ENCODE measurements around the gene PDGFB. TPM values are rescaled to one million over a fixed set of nuclear protein-coding genes. Genes with fewer than 3 reads are reported as not detected.

PDGFB gene
- total and polyA plus RNA-seq, 9 of the 15 experiments (the other 6 are each of a cell fraction or from before 2014, with no cell fraction given), result 0.07 to 4.0 (median 0.48) TPM; not detected in 1

DNA sequence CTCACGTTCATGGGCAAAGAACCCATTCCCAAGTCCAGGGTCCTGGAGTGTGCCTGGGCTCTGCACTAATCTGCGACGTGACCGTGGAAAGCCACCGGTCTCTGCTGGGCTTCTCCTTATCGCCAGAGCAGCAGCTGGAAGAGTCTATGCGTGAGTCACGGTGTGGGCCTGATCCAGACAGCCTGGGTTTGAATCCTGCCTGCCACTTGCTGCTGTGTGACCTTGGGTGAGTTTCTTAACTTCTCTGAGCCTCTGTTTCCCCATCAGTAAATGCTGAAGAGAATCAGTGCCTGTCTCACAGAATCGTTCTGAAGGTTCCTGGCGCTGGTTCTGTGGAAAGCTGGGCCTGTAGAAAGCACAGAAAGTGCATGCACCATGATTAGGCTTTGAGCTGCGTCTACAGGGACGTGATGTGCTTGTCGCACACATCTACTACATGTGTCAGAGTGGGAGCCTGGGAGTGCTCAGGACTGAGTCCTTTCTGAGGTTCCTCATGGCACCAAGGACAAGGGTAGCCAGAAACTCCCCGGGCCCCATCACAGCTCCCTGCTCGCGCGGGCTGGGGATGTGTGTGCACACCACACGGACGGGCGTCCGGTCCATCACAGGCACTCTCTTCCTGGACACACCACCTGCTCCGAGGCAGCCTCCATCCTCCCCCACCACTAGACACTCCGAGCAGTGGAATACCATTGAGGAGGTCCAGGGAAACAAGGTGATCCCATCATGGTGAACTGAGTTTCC is 20.5 kb upstream of the PDGFB start (continued):
- TF ChIP-seq, protein P1, sequence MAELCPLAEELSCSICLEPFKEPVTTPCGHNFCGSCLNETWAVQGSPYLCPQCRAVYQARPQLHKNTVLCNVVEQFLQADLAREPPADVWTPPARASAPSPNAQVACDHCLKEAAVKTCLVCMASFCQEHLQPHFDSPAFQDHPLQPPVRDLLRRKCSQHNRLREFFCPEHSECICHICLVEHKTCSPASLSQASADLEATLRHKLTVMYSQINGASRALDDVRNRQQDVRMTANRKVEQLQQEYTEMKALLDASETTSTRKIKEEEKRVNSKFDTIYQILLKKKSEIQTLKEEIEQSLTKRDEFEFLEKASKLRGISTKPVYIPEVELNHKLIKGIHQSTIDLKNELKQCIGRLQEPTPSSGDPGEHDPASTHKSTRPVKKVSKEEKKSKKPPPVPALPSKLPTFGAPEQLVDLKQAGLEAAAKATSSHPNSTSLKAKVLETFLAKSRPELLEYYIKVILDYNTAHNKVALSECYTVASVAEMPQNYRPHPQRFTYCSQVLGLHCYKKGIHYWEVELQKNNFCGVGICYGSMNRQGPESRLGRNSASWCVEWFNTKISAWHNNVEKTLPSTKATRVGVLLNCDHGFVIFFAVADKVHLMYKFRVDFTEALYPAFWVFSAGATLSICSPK (IDR thresholded peaks at IDR 0.05; ENCODE audit: borderline replicate concordance), result no peak
- TF ChIP-seq PTBP1 (IDR thresholded peaks at IDR 0.05; ENCODE audit: low read depth, low read length) (peak; percentile 89; the same call in 1 of the 2 replicates), TCF3 (CRISPR knock-in tag; IDR thresholded peaks at IDR 0.05) (peak; percentile 72), SETDB1 (IDR thresholded peaks at IDR 0.05; ENCODE audit: low read length) (no peak), DMBX1 (CRISPR knock-in tag; IDR thresholded peaks at IDR 0.05; ENCODE audit: borderline replicate concordance) (no peak), SMARCA5 (IDR thresholded peaks at IDR 0.05) (peak; percentile 84), RBM25 (IDR thresholded peaks at IDR 0.05; ENCODE audit: low read depth, low read length, severe bottlenecking) (peak; percentile 96), ZNF253 (CRISPR knock-in tag; conservative IDR thresholded peaks at IDR 0.05) (no peak), HNRNPK (IDR thresholded peaks at IDR 0.05; ENCODE audit: low read depth, low read length, poor library complexity, severe bottlenecking) (no peak)
- TF ChIP-seq, protein P2, sequence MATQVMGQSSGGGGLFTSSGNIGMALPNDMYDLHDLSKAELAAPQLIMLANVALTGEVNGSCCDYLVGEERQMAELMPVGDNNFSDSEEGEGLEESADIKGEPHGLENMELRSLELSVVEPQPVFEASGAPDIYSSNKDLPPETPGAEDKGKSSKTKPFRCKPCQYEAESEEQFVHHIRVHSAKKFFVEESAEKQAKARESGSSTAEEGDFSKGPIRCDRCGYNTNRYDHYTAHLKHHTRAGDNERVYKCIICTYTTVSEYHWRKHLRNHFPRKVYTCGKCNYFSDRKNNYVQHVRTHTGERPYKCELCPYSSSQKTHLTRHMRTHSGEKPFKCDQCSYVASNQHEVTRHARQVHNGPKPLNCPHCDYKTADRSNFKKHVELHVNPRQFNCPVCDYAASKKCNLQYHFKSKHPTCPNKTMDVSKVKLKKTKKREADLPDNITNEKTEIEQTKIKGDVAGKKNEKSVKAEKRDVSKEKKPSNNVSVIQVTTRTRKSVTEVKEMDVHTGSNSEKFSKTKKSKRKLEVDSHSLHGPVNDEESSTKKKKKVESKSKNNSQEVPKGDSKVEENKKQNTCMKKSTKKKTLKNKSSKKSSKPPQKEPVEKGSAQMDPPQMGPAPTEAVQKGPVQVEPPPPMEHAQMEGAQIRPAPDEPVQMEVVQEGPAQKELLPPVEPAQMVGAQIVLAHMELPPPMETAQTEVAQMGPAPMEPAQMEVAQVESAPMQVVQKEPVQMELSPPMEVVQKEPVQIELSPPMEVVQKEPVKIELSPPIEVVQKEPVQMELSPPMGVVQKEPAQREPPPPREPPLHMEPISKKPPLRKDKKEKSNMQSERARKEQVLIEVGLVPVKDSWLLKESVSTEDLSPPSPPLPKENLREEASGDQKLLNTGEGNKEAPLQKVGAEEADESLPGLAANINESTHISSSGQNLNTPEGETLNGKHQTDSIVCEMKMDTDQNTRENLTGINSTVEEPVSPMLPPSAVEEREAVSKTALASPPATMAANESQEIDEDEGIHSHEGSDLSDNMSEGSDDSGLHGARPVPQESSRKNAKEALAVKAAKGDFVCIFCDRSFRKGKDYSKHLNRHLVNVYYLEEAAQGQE (IDR thresholded peaks at IDR 0.05; ENCODE audit: borderline replicate concordance), result no peak
- TF ChIP-seq, protein P2 (CRISPR knock-in tag; IDR thresholded peaks at IDR 0.05; ENCODE audit: low read depth), result no peak
- TF ChIP-seq, protein P3, sequence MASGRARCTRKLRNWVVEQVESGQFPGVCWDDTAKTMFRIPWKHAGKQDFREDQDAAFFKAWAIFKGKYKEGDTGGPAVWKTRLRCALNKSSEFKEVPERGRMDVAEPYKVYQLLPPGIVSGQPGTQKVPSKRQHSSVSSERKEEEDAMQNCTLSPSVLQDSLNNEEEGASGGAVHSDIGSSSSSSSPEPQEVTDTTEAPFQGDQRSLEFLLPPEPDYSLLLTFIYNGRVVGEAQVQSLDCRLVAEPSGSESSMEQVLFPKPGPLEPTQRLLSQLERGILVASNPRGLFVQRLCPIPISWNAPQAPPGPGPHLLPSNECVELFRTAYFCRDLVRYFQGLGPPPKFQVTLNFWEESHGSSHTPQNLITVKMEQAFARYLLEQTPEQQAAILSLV (tag; IDR thresholded peaks at IDR 0.05), result no peak

Measured in K562 (cell line).